Prostate gland (tissue), 2 donors: ENCODE results near the gene SRI. TPM values are rescaled to one million over a fixed set of nuclear protein-coding genes. Genes with fewer than 3 reads are reported as not detected.

ENCODE experiments used
- DNase-seq: peaks from one replicate; pipeline ENCODE4 v3.0.0-alpha.2; 2019; ENCODE audit warnings: low spot score
- H3K27ac ChIP-seq, 2 donors: fragments of 200-600 bp; sonication (generic); 2 replicates each; pipeline ENCODE4 v1.5.1; 2017 to 2019
- H3K27me3 ChIP-seq: fragments of 200-600 bp; sonication (generic); replicated peaks from 2 replicates; pipeline ENCODE4 v1.5.1; 2019; ENCODE audit not compliant: insufficient read depth
- H3K36me3 ChIP-seq, 2 donors: fragments of 200-600 bp; sonication (generic); 1 replicate in 1 of 2; 2 replicates in 1 of 2; pipeline versions ENCODE4 v1.5.1 to v1.8.1; 2017 to 2019
- H3K4me1 ChIP-seq: fragments of 200-600 bp; sonication (generic); replicated peaks from 2 replicates; pipeline ENCODE4 v1.5.1; 2019
- H3K4me3 ChIP-seq, 2 donors: fragments of 200-600 bp; sonication (generic); 2 replicates each; pipeline ENCODE4 v1.5.1; 2017 to 2019
- H3K9me3 ChIP-seq: fragments of 200-600 bp; sonication (generic); 2 replicates; pipeline ENCODE4 v1.5.1; 2017
- CTCF ChIP-seq, 4 experiments: fragments of 200-600 bp in 2 of 4; fragments of 450-650 bp in 2 of 4; sonication (generic) in 2 of 4; IDR thresholded peaks; 1 replicate in 3 of 4; 2 replicates in 1 of 4; pipeline ENCODE4 v1.5.1; 2016 to 2019; ENCODE audit warnings: antibody characterized with exemption in 4 of 4, mild to moderate bottlenecking in 2 of 4, moderate library complexity in 2 of 4
- POLR2A ChIP-seq: fragments of 450-650 bp; IDR thresholded peaks from one replicate; pipeline ENCODE4 v1.6.1; 2016; ENCODE audit warnings: antibody characterized with exemption, mild to moderate bottlenecking
- POLR2AphosphoS5 ChIP-seq: sonication (generic); formaldehyde crosslinking; IDR thresholded peaks from one replicate; pipeline ENCODE4 v1.6.1; 2017; ENCODE audit warnings: antibody characterized with exemption
- WGBS: methylation state at CpG from one replicate; pipeline ENCODE4 v1.1.5; 2018; 5-methylcytosine and 5-hydroxymethylcytosine counted together
- intact Hi-C: fragments of 100-400 bp; cut with DNase I; formaldehyde crosslinking; loops from one replicate; pipeline ENCODE4 v1.14.2; 2022
- total RNA-seq, 2 donors: library from RNA; depleted of rRNA; stranded (reverse); fragments of >200 nt; gene quantifications; one replicate each; pipeline ENCODE4 v1.1.0, GENCODE V29; 2016

SRI gene
- total RNA-seq, 2 donors from 2014 or later: 61.9 to 78.8 TPM

- intact Hi-C loops: no loop called here
- no peaks in the 10 kb centered on the region for H3K27me3 ChIP-seq
- no peak for DNase-seq
- H3K4me3 ChIP-seq: no peak overlapping the region
- TF ChIP-seq POLR2A: no peak
- no peak for TF ChIP-seq POLR2AphosphoS5
- TF ChIP-seq CTCF (IDR thresholded peaks at IDR 0.05): no peak
- peaks cover 0 to 3% of the 10 kb centered on the region in 2 donors for H3K36me3 ChIP-seq
- no peaks in the 10 kb centered on the region for H3K4me1 ChIP-seq
- H3K27ac ChIP-seq: no peak overlapping the region
- 69% methylated on average over 3 of the region's 3 CpGs for WGBS
- H3K9me3 ChIP-seq: no peaks in the 10 kb centered on the region
Observed at GRCh38 chr7:88202799-88203198, 17.0 kb downstream of the SRI start.

- no peak for DNase-seq
- H3K27ac ChIP-seq: no peak overlapping the region
- H3K4me1 ChIP-seq: no peaks in the 10 kb centered on the region
- intact Hi-C loops: no loop called here
- 73% methylated on average over 5 of the region's 5 CpGs for WGBS
- no peak overlapping the region for H3K4me3 ChIP-seq
- no peaks in the 10 kb centered on the region for H3K27me3 ChIP-seq
- no peaks in the 10 kb centered on the region for H3K9me3 ChIP-seq
- H3K36me3 ChIP-seq: peaks cover 0 to 3% of the 10 kb centered on the region in 2 donors
- TF ChIP-seq POLR2AphosphoS5: no peak
- no peak for TF ChIP-seq POLR2A
- no peak for TF ChIP-seq CTCF (IDR thresholded peaks at IDR 0.05)
Observed at GRCh38 chr7:88202278-88202677, 17.6 kb downstream of the SRI start.

GRCh38 chr7:88201305-88201704, 18.5 kb downstream of the SRI start:
- DNase-seq: no peak
- TF ChIP-seq POLR2AphosphoS5 (no peak), CTCF (IDR thresholded peaks at IDR 0.05) (no peak), POLR2A (no peak)
- no peak overlapping the region for H3K27ac ChIP-seq
- no peaks in the 10 kb centered on the region for H3K27me3 ChIP-seq
- H3K9me3 ChIP-seq: no peaks in the 10 kb centered on the region
- peaks cover 0 to 3% of the 10 kb centered on the region in 2 donors for H3K36me3 ChIP-seq
- H3K4me1 ChIP-seq: no peaks in the 10 kb centered on the region
- H3K4me3 ChIP-seq: no peak overlapping the region
- intact Hi-C loops: no loop called here

GRCh38 chr7:88200789-88201188, 19.0 kb downstream of the SRI start:
- no peak for TF ChIP-seq POLR2AphosphoS5
- no peak for TF ChIP-seq CTCF (IDR thresholded peaks at IDR 0.05)
- TF ChIP-seq POLR2A: no peak
- Histone ChIP-seq H3K36me3 (peaks cover 0 to 3% of the 10 kb centered on the region in 2 donors), H3K27ac (no peak overlapping the region), H3K27me3 (no peaks in the 10 kb centered on the region), H3K9me3 (no peaks in the 10 kb centered on the region), H3K4me1 (no peaks in the 10 kb centered on the region), H3K4me3 (no peak overlapping the region)
- WGBS: 57% methylated on average over 4 of the region's 4 CpGs
- DNase-seq: no peak
- intact Hi-C loops: no loop called here

- WGBS: 75% methylated on average over 3 of the region's 3 CpGs
- no peak for DNase-seq
- no peaks in the 10 kb centered on the region for H3K4me1 ChIP-seq
- no peak overlapping the region for H3K4me3 ChIP-seq
- TF ChIP-seq CTCF (IDR thresholded peaks at IDR 0.05): no peak
- no peak for TF ChIP-seq POLR2AphosphoS5
- TF ChIP-seq POLR2A: no peak
- peaks cover 0 to 3% of the 10 kb centered on the region in 2 donors for H3K36me3 ChIP-seq
- H3K27ac ChIP-seq: no peak overlapping the region
- intact Hi-C loops: no loop called here
- no peaks in the 10 kb centered on the region for H3K27me3 ChIP-seq
- no peaks in the 10 kb centered on the region for H3K9me3 ChIP-seq
Observed at GRCh38 chr7:88200261-88200660, 19.6 kb downstream of the SRI start.
